Tibial artery (tissue), 4 donors: ENCODE measurements around the gene STAT3.

Source experiments
- DNase-seq, 2 donors: peaks; one replicate each; pipeline ENCODE4 v3.0.0-alpha.2; 2019
- H3K27ac ChIP-seq, 2 donors: fragments of 200-600 bp; sonication (generic) in 1 of 2; 1 replicate in 1 of 2; 2 replicates in 1 of 2; pipeline ENCODE4 v1.5.1; 2018 to 2019; ENCODE audit warnings: mild to moderate bottlenecking in 1 of 2
- H3K27me3 ChIP-seq, 2 donors: fragments of 200-600 bp; sonication (generic) in 1 of 2; one replicate each; pipeline versions ENCODE4 v1.5.1 to v1.6.0; 2016 to 2019
- H3K36me3 ChIP-seq, 3 donors: fragments of 200-600 bp; sonication (generic) in 2 of 3; one replicate each; pipeline ENCODE4 v1.5.1; 2016 to 2019; ENCODE audit warnings: mild to moderate bottlenecking in 2 of 3
- H3K4me1 ChIP-seq, 4 donors: fragments of 200-600 bp; sonication (generic) in 2 of 4; 1 replicate in 3 of 4; 2 replicates in 1 of 4; pipeline ENCODE4 v1.5.1; 2016 to 2019
- H3K4me3 ChIP-seq, 2 donors: fragments of 200-600 bp; sonication (generic) in 1 of 2; 1 replicate in 1 of 2; 2 replicates in 1 of 2; pipeline ENCODE4 v1.5.1; 2018 to 2019; ENCODE audit warnings: mild to moderate bottlenecking in 2 of 2
- H3K9me3 ChIP-seq, 3 donors: fragments of 200-600 bp; sonication (generic) in 1 of 3; one replicate each; pipeline ENCODE4 v1.5.1; 2016 to 2019
- CTCF ChIP-seq, 2 experiments: fragments of 200-600 bp in 1 of 2; fragments of 450-650 bp in 1 of 2; IDR thresholded peaks; one replicate each; pipeline ENCODE4 v1.5.1; 2017 to 2019; ENCODE audit warnings: antibody characterized with exemption in 2 of 2, mild to moderate bottlenecking in 1 of 2, moderate library complexity in 1 of 2
- intact Hi-C: fragments of 100-400 bp; cut with DNase I; formaldehyde crosslinking; loops from one replicate; pipeline ENCODE4 v1.15.0; 2023; ENCODE audit warnings: low total_unique reads

STAT3 gene

DNA sequence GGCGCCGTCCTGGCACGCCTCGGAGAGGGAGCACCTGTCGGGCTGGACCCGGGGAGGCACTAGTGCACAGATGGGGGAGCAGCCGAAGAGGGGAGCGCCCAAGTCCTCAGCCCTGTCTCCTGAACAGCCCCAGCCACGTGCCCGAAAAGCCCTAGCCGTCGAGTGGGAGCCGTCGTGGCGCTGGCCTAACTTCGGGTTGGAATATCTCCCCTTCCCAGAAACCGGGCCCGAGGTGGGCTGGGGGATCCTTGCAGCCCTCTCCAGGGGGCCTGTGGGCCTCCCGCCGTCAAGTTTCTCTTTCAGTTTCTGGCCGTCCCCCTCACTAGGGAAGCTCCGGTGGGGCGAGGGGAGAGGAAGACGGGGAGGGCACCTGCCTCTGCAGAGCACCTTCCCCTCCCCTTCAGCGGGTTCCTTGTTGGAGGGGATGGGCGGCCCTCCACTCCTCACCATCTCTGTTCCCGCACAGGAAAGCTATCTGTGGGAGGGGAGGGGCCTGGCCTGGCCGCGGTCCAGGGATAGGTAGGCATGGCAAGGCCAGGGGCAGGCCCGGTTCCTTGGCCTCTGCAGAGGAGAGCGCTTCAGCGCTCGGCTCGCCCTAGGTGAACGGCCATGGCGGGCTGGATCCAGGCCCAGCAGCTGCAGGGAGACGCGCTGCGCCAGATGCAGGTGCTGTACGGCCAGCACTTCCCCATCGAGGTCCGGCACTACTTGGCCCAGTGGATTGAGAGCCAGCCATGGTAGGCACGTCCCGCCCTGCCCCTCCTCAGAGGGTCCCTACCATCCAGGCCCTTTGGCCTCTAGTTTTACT, 99.2 kb downstream of the STAT3 start:
- intact Hi-C loops: no loop called here
- Histone ChIP-seq H3K27ac (peak overlapping the region; percentile 92 to 94), H3K36me3 (peaks cover 3 to 23% (median 21%) of the 10 kb centered on the region in 3 donors), H3K27me3 (no peaks in the 10 kb centered on the region), H3K9me3 (no peaks in the 10 kb centered on the region), H3K4me1 (peaks cover 0 to 38% (median 31%) of the 10 kb centered on the region in 4 donors), H3K4me3 (peak overlapping the region; percentile 69 to 93)
- no peak for TF ChIP-seq CTCF (IDR thresholded peaks at IDR 0.05)
- DNase-seq: no peak

DNA sequence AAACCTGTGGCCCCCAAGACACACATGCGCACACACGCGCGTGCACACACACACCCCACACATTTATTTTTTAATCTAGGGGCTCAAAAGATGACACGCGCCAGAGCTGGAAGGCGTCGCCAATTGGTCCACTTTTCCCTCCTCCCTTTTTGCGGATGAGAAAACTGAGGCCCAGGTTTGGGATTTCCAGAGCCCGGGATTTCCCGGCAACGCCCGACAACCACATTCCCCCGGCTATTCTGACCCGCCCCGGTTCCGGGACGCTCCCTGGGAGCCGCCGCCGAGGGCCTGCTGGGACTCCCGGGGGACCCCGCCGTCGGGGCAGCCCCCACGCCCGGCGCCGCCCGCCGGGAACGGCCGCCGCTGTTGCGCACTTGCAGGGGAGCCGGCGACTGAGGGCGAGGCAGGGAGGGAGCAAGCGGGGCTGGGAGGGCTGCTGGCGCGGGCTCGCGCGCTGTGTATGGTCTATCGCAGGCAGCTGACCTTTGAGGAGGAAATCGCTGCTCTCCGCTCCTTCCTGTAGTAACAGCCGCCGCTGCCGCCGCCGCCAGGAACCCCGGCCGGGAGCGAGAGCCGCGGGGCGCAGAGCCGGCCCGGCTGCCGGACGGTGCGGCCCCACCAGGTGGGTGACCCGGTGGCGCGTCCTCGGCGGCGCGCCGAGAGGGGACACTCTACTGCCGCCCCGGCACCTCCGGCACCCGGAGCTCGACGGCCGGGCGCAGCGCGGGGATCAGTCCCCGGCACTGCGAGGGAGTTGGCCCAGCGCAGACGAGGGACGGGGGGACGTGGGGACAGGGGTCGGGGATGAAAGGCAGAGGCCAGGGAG, 100.1 kb downstream of the STAT3 start, which contains the start of gene STAT5A:
Gene STAT5A (plus strand): TSS at position 522 of the 826 bp plus-strand sequence. CDS start 914 bp downstream, outside the sequence.
- Histone ChIP-seq H3K27me3 (no peaks in the 10 kb centered on the region), H3K36me3 (peaks cover 0 to 15% (median 15%) of the 10 kb centered on the region in 3 donors), H3K27ac (peak within 1 kb of the TSS; percentile 92 to 94), H3K9me3 (no peaks in the 10 kb centered on the region), H3K4me3 (peak within 1 kb of the TSS; percentile 69 to 93), H3K4me1 (peaks cover 0 to 43% (median 33%) of the 10 kb centered on the region in 4 donors)
- intact Hi-C loops: no loop called here
- no peak for TF ChIP-seq CTCF (IDR thresholded peaks at IDR 0.05)
- DNase-seq: peak; percentile 94 to 96

GRCh38 chr17:42287305-42287976, 100.8 kb downstream of the STAT3 start:
- no peak for TF ChIP-seq CTCF (IDR thresholded peaks at IDR 0.05)
- Histone ChIP-seq H3K36me3 (peaks cover 0 to 8% (median 7%) of the 10 kb centered on the region in 3 donors), H3K4me3 (peak overlapping the region; percentile 69 to 93), H3K4me1 (peaks cover 0 to 44% (median 33%) of the 10 kb centered on the region in 4 donors), H3K9me3 (no peaks in the 10 kb centered on the region), H3K27ac (peak overlapping the region; percentile 92 to 94), H3K27me3 (no peaks in the 10 kb centered on the region)
- peak; percentile 73 to 90 for DNase-seq
- intact Hi-C loops: no loop called here

GRCh38 chr17:42286411-42287221, 101.6 kb downstream of the STAT3 start:
- no peaks in the 10 kb centered on the region for H3K27me3 ChIP-seq
- peak overlapping the region; percentile 69 to 93 for H3K4me3 ChIP-seq
- no peak for TF ChIP-seq CTCF (IDR thresholded peaks at IDR 0.05)
- no peaks in the 10 kb centered on the region for H3K9me3 ChIP-seq
- peak; percentile 64 to 69 for DNase-seq
- H3K36me3 ChIP-seq: no peaks in the 10 kb centered on the region
- peak overlapping the region; percentile 92 to 94 for H3K27ac ChIP-seq
- intact Hi-C loops: no loop called here
- peaks cover 0 to 44% (median 33%) of the 10 kb centered on the region in 4 donors for H3K4me1 ChIP-seq
